Effector memory CD4-positive, alpha-beta T cell (primary cell): ENCODE data around the gene AK2.

Source experiments
- DNase-seq, 3 donors: peaks; one replicate each; pipeline ENCODE4 v3.0.0-alpha.2; 2020
- H3K27ac ChIP-seq: 2 replicates; pipeline ENCODE4 v1.7.0; 2013; ENCODE audit warnings: mild to moderate bottlenecking, low read length, moderate library complexity; ENCODE audit not compliant: insufficient read depth, poor library complexity, severe bottlenecking
- H3K27me3 ChIP-seq: replicated peaks from 2 replicates; pipeline ENCODE4 v1.7.0; 2013; ENCODE audit warnings: mild to moderate bottlenecking, low read length; ENCODE audit not compliant: insufficient read depth, control insufficient read depth, poor library complexity, severe bottlenecking
- H3K36me3 ChIP-seq: 2 replicates; pipeline ENCODE4 v1.7.0; 2013; ENCODE audit warnings: mild to moderate bottlenecking, low read length, moderate library complexity; ENCODE audit not compliant: control insufficient read depth, insufficient read depth
- H3K4me1 ChIP-seq: 2 replicates; pipeline ENCODE4 v1.7.0; 2013; ENCODE audit warnings: low read length, mild to moderate bottlenecking; ENCODE audit not compliant: control insufficient read depth, insufficient read depth, poor library complexity, severe bottlenecking
- H3K4me3 ChIP-seq: 2 replicates; pipeline ENCODE4 v1.7.0; 2013; ENCODE audit warnings: low read length, low read depth, mild to moderate bottlenecking; ENCODE audit not compliant: insufficient read depth, poor library complexity, severe bottlenecking
- H3K9me3 ChIP-seq: 2 replicates; pipeline ENCODE4 v1.7.0; 2013; ENCODE audit warnings: mild to moderate bottlenecking, low read length, moderate library complexity; ENCODE audit not compliant: control insufficient read depth

AK2 gene

DNA sequence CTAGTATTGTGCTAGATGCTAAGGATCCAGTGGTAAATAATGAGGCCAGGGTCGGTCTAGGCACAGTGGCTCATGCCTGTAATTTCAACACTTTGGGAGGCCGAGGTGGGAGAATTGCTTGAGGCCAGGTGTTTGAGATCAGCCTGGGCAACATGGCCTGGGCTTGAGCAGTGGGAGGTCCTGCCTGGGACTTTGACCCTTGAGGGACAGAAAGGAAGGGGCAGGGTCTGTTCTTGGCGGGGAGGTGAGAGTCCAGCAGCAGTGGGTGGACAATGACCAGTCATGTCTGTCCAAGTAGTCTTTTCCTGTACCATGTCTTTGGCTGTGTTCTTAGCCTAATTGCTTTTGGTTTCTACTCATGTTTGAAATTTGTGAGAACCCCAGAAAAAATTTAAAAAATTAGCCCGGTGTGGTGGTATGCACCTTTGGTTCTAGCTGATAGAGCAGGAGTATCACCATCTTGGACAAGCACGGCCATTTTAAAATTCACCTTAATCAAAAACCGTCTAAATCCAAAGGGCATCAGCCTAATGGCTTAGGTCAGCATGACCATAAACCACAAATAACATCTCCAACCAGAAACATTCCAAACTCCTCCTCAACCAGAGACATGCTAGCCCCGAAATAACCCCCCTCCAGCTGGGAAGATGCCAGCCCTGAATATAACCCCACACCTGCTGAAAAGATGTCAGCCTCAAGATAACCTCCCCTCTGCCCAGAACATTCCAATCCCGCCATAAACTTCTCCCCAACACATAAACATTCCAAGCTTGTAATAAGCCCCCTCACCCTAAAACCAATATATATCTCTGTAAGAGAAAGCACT lies 6.8 kb upstream of the AK2 start:
- Histone ChIP-seq H3K27ac (no peak overlapping the region), H3K4me1 (peaks cover 6% of the 10 kb centered on the region), H3K27me3 (no peaks in the 10 kb centered on the region), H3K4me3 (no peak overlapping the region), H3K36me3 (no peaks in the 10 kb centered on the region), H3K9me3 (no peaks in the 10 kb centered on the region)
- DNase-seq, result no peak

GRCh38 chr1:33042831-33043230 lies 6.1 kb upstream of the AK2 start:
- Histone ChIP-seq H3K9me3 (no peaks in the 10 kb centered on the region), H3K4me1 (peaks cover 6% of the 10 kb centered on the region), H3K27me3 (no peaks in the 10 kb centered on the region), H3K4me3 (no peak overlapping the region), H3K27ac (no peak overlapping the region), H3K36me3 (no peaks in the 10 kb centered on the region)
- no peak for DNase-seq

GRCh38 chr1:33041026-33041425 lies 4.3 kb upstream of the AK2 start:
- H3K4me3 ChIP-seq, result no peak overlapping the region
- DNase-seq, result no peak
- peaks cover 5% of the 10 kb centered on the region for H3K4me1 ChIP-seq
- H3K27me3 ChIP-seq, result no peaks in the 10 kb centered on the region
- no peaks in the 10 kb centered on the region for H3K9me3 ChIP-seq
- H3K27ac ChIP-seq, result no peak overlapping the region
- no peaks in the 10 kb centered on the region for H3K36me3 ChIP-seq

GRCh38 chr1:33039840-33040239 lies 3.2 kb upstream of the AK2 start:
- no peaks in the 10 kb centered on the region for H3K36me3 ChIP-seq
- H3K4me3 ChIP-seq, result no peak overlapping the region
- peaks cover 5% of the 10 kb centered on the region for H3K4me1 ChIP-seq
- DNase-seq, result no peak
- no peaks in the 10 kb centered on the region for H3K9me3 ChIP-seq
- no peaks in the 10 kb centered on the region for H3K27me3 ChIP-seq
- H3K27ac ChIP-seq, result no peak overlapping the region

- Histone ChIP-seq H3K27ac (peak overlapping the region; percentile 58), H3K9me3 (no peaks in the 10 kb centered on the region), H3K4me3 (peak overlapping the region; percentile 86), H3K4me1 (peaks cover 5% of the 10 kb centered on the region), H3K36me3 (no peaks in the 10 kb centered on the region), H3K27me3 (no peaks in the 10 kb centered on the region)
- DNase-seq, result no peak
These were observed 595 bp downstream of the AK2 start for GRCh38 chr1:33036051-33036525.

GRCh38 chr1:33032126-33032869 lies 4.4 kb downstream of the AK2 start:
- no peak overlapping the region for H3K27ac ChIP-seq
- no peaks in the 10 kb centered on the region for H3K27me3 ChIP-seq
- DNase-seq, result no peak
- no peaks in the 10 kb centered on the region for H3K9me3 ChIP-seq
- H3K4me3 ChIP-seq, result no peak overlapping the region
- H3K36me3 ChIP-seq, result no peaks in the 10 kb centered on the region
- H3K4me1 ChIP-seq, result peaks cover 5% of the 10 kb centered on the region

DNA sequence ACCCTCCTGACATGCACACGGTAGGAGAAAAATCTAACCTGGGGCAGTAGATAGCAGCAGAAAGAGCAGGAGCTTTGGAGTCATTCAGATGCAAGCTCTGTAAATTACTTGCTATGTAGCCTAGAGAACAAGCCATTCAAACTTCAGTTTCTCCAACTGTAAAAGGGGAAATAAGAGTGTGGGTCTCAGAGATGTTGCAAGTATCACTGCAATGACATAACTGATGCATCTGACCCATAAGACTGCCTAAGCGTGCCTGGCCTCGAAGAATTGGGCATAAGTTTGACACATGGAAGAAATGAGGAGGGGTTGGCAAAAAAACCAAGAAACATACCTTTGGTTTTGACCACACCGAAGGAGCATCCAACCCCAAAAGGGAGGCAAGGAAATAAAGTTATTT lies 5.2 kb downstream of the AK2 start:
- H3K4me1 ChIP-seq, result peaks cover 5% of the 10 kb centered on the region
- H3K4me3 ChIP-seq, result no peak overlapping the region
- no peak overlapping the region for H3K27ac ChIP-seq
- H3K36me3 ChIP-seq, result no peaks in the 10 kb centered on the region
- DNase-seq, result no peak
- no peaks in the 10 kb centered on the region for H3K9me3 ChIP-seq
- H3K27me3 ChIP-seq, result no peaks in the 10 kb centered on the region

GRCh38 chr1:33030575-33030974 lies 6.1 kb downstream of the AK2 start:
- peaks cover 4% of the 10 kb centered on the region for H3K4me1 ChIP-seq
- H3K27me3 ChIP-seq, result no peaks in the 10 kb centered on the region
- H3K9me3 ChIP-seq, result no peaks in the 10 kb centered on the region
- no peaks in the 10 kb centered on the region for H3K36me3 ChIP-seq
- H3K4me3 ChIP-seq, result no peak overlapping the region
- no peak overlapping the region for H3K27ac ChIP-seq
- DNase-seq, result no peak

DNA sequence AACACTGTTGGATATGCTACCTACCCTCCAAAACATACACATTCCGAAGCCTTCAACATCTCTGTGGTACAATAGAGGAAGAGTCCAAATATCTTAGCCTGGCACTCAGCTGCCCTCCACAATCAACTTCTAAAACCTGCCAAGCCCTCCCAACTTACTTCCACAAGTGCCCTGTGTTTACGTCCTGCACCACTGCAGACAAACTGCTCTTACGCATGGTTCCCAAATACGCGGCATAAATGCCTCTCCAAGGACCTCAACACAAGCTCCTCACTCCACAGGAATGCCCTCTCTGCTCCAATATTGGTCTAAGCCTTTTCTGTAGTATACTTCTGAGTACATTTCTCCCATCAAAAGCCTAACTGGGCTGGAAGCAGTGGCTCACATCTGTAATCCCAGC lies 6.8 kb downstream of the AK2 start:
- Histone ChIP-seq H3K4me1 (peaks cover 2% of the 10 kb centered on the region), H3K4me3 (no peak overlapping the region), H3K27ac (no peak overlapping the region), H3K9me3 (no peaks in the 10 kb centered on the region), H3K36me3 (no peaks in the 10 kb centered on the region), H3K27me3 (no peaks in the 10 kb centered on the region)
- no peak for DNase-seq

DNA sequence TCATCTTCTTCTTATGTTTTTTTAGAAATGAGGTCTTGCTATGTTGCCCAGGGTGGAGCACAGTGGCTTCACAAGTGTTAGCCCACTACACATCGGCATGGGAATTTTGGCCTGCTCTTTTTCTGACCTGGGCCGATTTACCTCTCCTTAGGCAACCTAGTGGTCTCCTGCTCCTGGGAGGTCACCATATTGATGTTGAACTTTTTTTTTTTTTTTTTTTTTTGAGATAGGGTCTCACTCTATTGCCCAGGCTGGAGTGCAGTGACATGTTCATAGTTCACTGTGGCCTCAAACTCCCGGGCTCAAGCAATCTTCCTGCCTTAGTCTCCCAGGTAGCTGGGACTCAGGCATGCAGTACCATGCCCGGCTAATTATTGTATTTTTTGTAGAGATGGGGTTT lies 7.5 kb downstream of the AK2 start:
- no peaks in the 10 kb centered on the region for H3K36me3 ChIP-seq
- no peak for DNase-seq
- H3K27ac ChIP-seq, result no peak overlapping the region
- peaks cover 2% of the 10 kb centered on the region for H3K4me1 ChIP-seq
- H3K27me3 ChIP-seq, result no peaks in the 10 kb centered on the region
- H3K4me3 ChIP-seq, result no peak overlapping the region
- H3K9me3 ChIP-seq, result no peaks in the 10 kb centered on the region
